Trophoblast cell (in vitro differentiated cells and primary cell): ENCODE data around the gene S100A8.
"Not testable (repeated sequence)": the region's sequence is repeated elsewhere in the genome, so short reads cannot be mapped to it uniquely, and the experiment has no call there.

Source experiments
- DNase-seq, 2 donors: peaks; one replicate each; pipeline ENCODE4 v3.0.0-alpha.2; 2016
- H2AFZ ChIP-seq: 2 replicates; pipeline ENCODE4 v1.6.1; 2013; ENCODE audit warnings: low read length, moderate library complexity, mild to moderate bottlenecking; ENCODE audit not compliant: insufficient read depth, poor library complexity
- H2AK5ac ChIP-seq: 2 replicates; pipeline ENCODE4 v1.6.1; 2013; ENCODE audit warnings: mild to moderate bottlenecking, low read length
- H2BK120ac ChIP-seq: 2 replicates; pipeline ENCODE4 v1.6.1; 2013; ENCODE audit warnings: low read length, mild to moderate bottlenecking, moderate library complexity; ENCODE audit not compliant: insufficient read depth, poor library complexity
- H2BK12ac ChIP-seq: 2 replicates; pipeline ENCODE4 v1.6.1; 2013; ENCODE audit warnings: mild to moderate bottlenecking, low read length, moderate library complexity
- H2BK5ac ChIP-seq: 2 replicates; pipeline ENCODE4 v1.6.1; 2013; ENCODE audit warnings: low read length, low read depth, moderate library complexity, mild to moderate bottlenecking; ENCODE audit not compliant: poor library complexity
- H3K14ac ChIP-seq: 2 replicates; pipeline ENCODE4 v1.6.1; 2013; ENCODE audit warnings: mild to moderate bottlenecking, low read length
- H3K18ac ChIP-seq: 2 replicates; pipeline ENCODE4 v1.6.1; 2013; ENCODE audit warnings: mild to moderate bottlenecking, low read length
- H3K23ac ChIP-seq: 2 replicates; pipeline ENCODE4 v1.6.1; 2013; ENCODE audit warnings: low read length
- H3K27ac ChIP-seq: 2 replicates; pipeline ENCODE4 v1.5.1; 2013; ENCODE audit warnings: low read depth, mild to moderate bottlenecking, inconsistent platforms, low read length, moderate library complexity
- H3K27me3 ChIP-seq: 2 replicates; pipeline ENCODE4 v1.6.1; 2013; ENCODE audit warnings: inconsistent platforms, mild to moderate bottlenecking, low read length, moderate library complexity; ENCODE audit not compliant: insufficient read depth
- H3K36me3 ChIP-seq, 2 experiments: 1 replicate in 1 of 2; 2 replicates in 1 of 2; pipeline ENCODE4 v1.6.1; 2013; ENCODE audit warnings: low read length in 2 of 2, mild to moderate bottlenecking in 2 of 2, moderate library complexity in 1 of 2; ENCODE audit not compliant: insufficient read depth in 2 of 2, control insufficient read depth in 1 of 2
- H3K4ac ChIP-seq: 2 replicates; pipeline ENCODE4 v1.6.1; 2013; ENCODE audit warnings: low read depth, mild to moderate bottlenecking, low read length, moderate library complexity
- H3K4me1 ChIP-seq, 2 experiments: 1 replicate in 1 of 2; 2 replicates in 1 of 2; pipeline ENCODE4 v1.6.1; 2013; ENCODE audit warnings: low read length in 2 of 2, mild to moderate bottlenecking in 2 of 2, moderate library complexity in 1 of 2; ENCODE audit not compliant: insufficient read depth in 2 of 2, control insufficient read depth in 1 of 2
- H3K4me2 ChIP-seq: 2 replicates; pipeline ENCODE4 v1.6.1; 2013; ENCODE audit warnings: inconsistent platforms, mild to moderate bottlenecking, low read length, moderate library complexity
- H3K4me3 ChIP-seq: 2 replicates; pipeline ENCODE4 v1.5.1; 2013; ENCODE audit warnings: mild to moderate bottlenecking, low read depth, low read length, inconsistent platforms
- H3K79me1 ChIP-seq: one replicate; pipeline ENCODE4 v1.6.1; 2013; ENCODE audit warnings: low read length
- H3K79me2 ChIP-seq: 2 replicates; pipeline ENCODE4 v1.6.1; 2013; ENCODE audit warnings: low read length, mild to moderate bottlenecking; ENCODE audit not compliant: control insufficient read depth, insufficient read depth, poor library complexity
- H3K9ac ChIP-seq: 2 replicates; pipeline ENCODE4 v1.6.1; 2013; ENCODE audit warnings: mild to moderate bottlenecking, low read length
- H3K9me3 ChIP-seq: 2 replicates; pipeline ENCODE4 v1.6.1; 2013; ENCODE audit warnings: low read depth, mild to moderate bottlenecking, control low read depth, inconsistent platforms, low read length; ENCODE audit not compliant: insufficient read depth
- H4K12ac ChIP-seq: 2 replicates; pipeline ENCODE4 v1.6.1; 2013; ENCODE audit warnings: low read depth, mild to moderate bottlenecking, low read length, moderate library complexity
- H4K8ac ChIP-seq: 2 replicates; pipeline ENCODE4 v1.6.1; 2013; ENCODE audit warnings: low read depth, mild to moderate bottlenecking, low read length, moderate library complexity
- H4K91ac ChIP-seq: one replicate; pipeline ENCODE4 v1.6.1; 2013; ENCODE audit warnings: low read depth, mild to moderate bottlenecking, low read length, moderate library complexity
- WGBS: extraction: QIAGEN DNeasy Blood & Tissue Kit; methylation state at CpG from one replicate; pipeline ENCODE4 v1.1.7; 2013; ENCODE audit warnings: missing lambda C conversion rate; ENCODE audit not compliant: insufficient read length, insufficient coverage; ENCODE audit errors: extremely low coverage; 5-methylcytosine and 5-hydroxymethylcytosine counted together

The S100A8 gene

GRCh38 chr1:153420306-153420705 is 29.4 kb upstream of the S100A8 start:
- Histone ChIP-seq H3K18ac (no peak overlapping the region), H4K8ac (no peak overlapping the region), H3K36me3 (no peaks in the 10 kb centered on the region), H2BK5ac (no peak overlapping the region), H3K14ac (no peak overlapping the region), H3K4ac (no peak overlapping the region), H4K12ac (no peak overlapping the region), H2AK5ac (no peak overlapping the region), H3K27ac (no peak overlapping the region), H3K27me3 (no peaks in the 10 kb centered on the region), H2AFZ (no peak overlapping the region), H3K4me2 (no peak overlapping the region), H4K91ac (no peak overlapping the region), H3K9me3 (peaks cover 1% of the 10 kb centered on the region), H3K9ac (no peak overlapping the region), H2BK12ac (no peak overlapping the region), H3K79me2 (no peaks in the 10 kb centered on the region), H3K23ac (no peak overlapping the region), H3K4me3 (no peak overlapping the region), H3K4me1 (no peaks in the 10 kb centered on the region), H2BK120ac (no peak overlapping the region), H3K79me1 (no peaks in the 10 kb centered on the region)
- peak; percentile 73 to 88 for DNase-seq
- no CpG with 5 or more reads among the region's 2 CpGs for WGBS

GRCh38 chr1:153419436-153419793 is 28.5 kb upstream of the S100A8 start:
- H3K23ac ChIP-seq, H4K12ac ChIP-seq, H3K36me3 ChIP-seq, H3K79me1 ChIP-seq, H3K4me1 ChIP-seq, H2AFZ ChIP-seq, H2BK5ac ChIP-seq, H3K18ac ChIP-seq, DNase-seq, H3K4ac ChIP-seq, H3K27me3 ChIP-seq, H3K4me2 ChIP-seq, H2BK12ac ChIP-seq, H3K79me2 ChIP-seq, H2AK5ac ChIP-seq, H4K8ac ChIP-seq, H3K4me3 ChIP-seq, H3K9ac ChIP-seq, H4K91ac ChIP-seq, H3K14ac ChIP-seq, H3K27ac ChIP-seq, H3K9me3 ChIP-seq, H2BK120ac ChIP-seq: not testable (repeated sequence)
- no CpG with 5 or more reads among the region's 2 CpGs for WGBS

- not testable (repeated sequence) for H3K4me2 ChIP-seq, H3K27me3 ChIP-seq, H4K91ac ChIP-seq, H2BK12ac ChIP-seq, H3K79me2 ChIP-seq, H3K9ac ChIP-seq, H2AFZ ChIP-seq, H3K4me1 ChIP-seq, H3K14ac ChIP-seq, H4K8ac ChIP-seq, H3K9me3 ChIP-seq, H3K36me3 ChIP-seq, H4K12ac ChIP-seq, H3K23ac ChIP-seq, H3K79me1 ChIP-seq, H2AK5ac ChIP-seq, H2BK120ac ChIP-seq, DNase-seq, H3K4me3 ChIP-seq, H3K18ac ChIP-seq, H3K27ac ChIP-seq, H3K4ac ChIP-seq, H2BK5ac ChIP-seq
- no CpG with 5 or more reads among the region's 7 CpGs for WGBS
Measured at GRCh38 chr1:153418758-153419435, 28.0 kb upstream of the S100A8 start.

GRCh38 chr1:153417136-153417888 is 26.4 kb upstream of the S100A8 start:
- no CpG with 5 or more reads among the region's 12 CpGs for WGBS
- H2BK5ac ChIP-seq = no peak overlapping the region
- no peak overlapping the region for H3K27ac ChIP-seq
- no peak overlapping the region for H3K9ac ChIP-seq
- no peak overlapping the region for H3K14ac ChIP-seq
- no peaks in the 10 kb centered on the region for H3K4me1 ChIP-seq
- H3K4ac ChIP-seq = no peak overlapping the region
- H2AK5ac ChIP-seq = no peak overlapping the region
- H3K4me3 ChIP-seq = no peak overlapping the region
- no peak overlapping the region for H4K12ac ChIP-seq
- no peak overlapping the region for H3K23ac ChIP-seq
- no peaks in the 10 kb centered on the region for H3K79me1 ChIP-seq
- H3K36me3 ChIP-seq = no peaks in the 10 kb centered on the region
- H3K79me2 ChIP-seq = no peaks in the 10 kb centered on the region
- H3K18ac ChIP-seq = no peak overlapping the region
- no peaks in the 10 kb centered on the region for H3K27me3 ChIP-seq
- H4K91ac ChIP-seq = no peak overlapping the region
- H3K4me2 ChIP-seq = no peak overlapping the region
- H3K9me3 ChIP-seq = peaks cover 1% of the 10 kb centered on the region
- no peak overlapping the region for H4K8ac ChIP-seq
- H2AFZ ChIP-seq = no peak overlapping the region
- H2BK12ac ChIP-seq = no peak overlapping the region
- DNase-seq = no peak
- no peak overlapping the region for H2BK120ac ChIP-seq
